GM21381 (cell line): ENCODE data around the gene UBE2I.

Source experiments
- ATAC-seq: cut with Tn5 transposase; IDR thresholded peaks from one replicate; pipeline ENCODE4 v1.9.1; 2021; ENCODE audit warnings: mild to moderate bottlenecking, moderate library complexity; ENCODE audit not compliant: unreplicated experiment

The UBE2I gene

DNA sequence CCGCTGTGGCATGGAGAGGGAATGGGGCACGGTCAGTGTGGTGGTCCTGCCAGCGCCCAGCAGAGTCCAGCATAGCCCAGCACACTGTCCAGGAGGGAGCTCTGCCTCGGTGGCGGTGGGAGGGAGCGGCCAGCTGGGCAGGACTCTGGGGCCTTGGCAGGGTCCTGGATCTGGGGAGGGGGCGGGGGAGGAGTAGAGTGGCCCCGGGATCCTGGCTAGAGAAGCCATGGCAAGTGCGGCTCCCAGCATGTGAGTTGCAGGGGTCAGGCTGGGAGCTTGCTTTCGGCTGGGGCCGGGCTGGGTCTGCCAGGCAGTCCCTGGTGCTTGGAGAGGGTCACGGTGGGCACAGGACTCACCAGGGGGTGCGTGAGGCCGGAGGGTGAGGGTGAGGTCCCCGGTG, 46.2 kb downstream of the UBE2I start:
- no peak for ATAC-seq

DNA sequence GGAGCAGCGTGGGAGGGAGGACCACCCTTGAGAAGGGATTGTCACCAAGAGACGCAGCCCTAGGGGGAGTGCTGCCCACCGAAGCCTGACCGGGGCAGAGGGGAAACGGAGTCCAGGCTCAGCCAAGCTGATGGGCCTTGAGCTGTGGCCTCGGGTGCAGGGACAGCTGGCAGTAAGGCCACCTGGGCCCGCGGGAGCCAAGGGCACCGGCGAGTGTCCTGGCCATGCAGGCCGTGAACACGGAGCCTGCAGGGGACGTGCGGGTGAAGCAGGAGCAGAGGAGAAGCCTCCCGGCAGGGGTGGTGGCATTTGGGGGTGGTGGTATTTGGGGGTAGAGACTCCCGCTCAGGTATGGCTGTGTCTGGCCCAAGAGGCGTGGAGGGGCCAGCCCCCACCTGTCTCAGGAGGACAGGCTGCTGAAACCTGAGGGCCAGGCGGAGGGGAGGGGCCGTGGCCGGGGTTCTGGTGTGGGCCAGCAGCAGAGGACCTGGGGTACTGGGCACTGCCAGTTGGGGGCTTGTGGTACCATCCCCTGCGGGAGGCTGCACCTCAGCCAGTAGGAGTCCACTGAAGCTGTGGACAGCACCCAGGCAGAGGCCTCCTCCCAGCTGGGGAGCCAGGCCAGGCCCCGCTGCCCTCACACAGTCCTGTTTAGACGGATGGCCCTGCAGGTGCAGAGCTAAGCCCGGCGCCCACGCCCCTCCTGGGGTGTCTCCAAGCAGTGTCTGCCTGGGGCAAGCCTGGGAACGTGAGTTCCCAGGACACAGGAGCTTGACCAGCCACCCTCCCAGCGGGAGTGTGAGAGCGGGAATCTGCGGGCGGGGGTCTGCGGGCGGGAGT, 46.8 kb downstream of the UBE2I start:
- no peak for ATAC-seq

DNA sequence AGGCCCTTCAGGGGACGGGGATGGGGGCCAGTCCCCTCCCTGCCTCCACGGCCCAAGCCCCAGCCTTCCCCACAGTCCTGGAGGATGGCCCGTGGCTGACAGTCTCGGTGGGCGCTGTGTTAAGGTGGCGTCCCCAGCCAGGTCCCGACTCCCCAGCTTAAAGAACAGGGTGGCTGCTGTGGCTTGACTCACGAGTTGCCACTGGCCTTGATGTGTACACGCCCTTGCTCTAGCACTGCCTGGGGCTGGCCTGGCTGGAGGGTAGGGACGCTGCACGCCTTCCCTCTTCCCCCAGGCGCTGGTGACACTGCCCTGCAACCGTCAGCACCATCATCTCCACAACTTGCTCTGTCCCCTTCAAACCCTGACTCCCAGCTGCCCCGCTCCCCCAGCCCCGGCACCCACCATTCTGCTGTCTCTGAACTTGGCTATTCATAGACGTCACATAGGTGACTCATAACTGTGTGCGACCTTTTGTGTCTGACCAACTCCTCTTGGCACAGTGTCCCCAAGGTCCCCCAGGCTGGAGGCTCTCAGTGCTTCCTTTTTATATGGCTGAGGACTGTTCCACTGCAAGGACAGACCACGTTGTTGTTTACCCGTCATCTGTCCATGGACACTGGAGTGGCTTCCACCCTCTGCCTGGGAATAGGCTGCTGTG, 48.6 kb downstream of the UBE2I start:
- ATAC-seq: no peak

DNA sequence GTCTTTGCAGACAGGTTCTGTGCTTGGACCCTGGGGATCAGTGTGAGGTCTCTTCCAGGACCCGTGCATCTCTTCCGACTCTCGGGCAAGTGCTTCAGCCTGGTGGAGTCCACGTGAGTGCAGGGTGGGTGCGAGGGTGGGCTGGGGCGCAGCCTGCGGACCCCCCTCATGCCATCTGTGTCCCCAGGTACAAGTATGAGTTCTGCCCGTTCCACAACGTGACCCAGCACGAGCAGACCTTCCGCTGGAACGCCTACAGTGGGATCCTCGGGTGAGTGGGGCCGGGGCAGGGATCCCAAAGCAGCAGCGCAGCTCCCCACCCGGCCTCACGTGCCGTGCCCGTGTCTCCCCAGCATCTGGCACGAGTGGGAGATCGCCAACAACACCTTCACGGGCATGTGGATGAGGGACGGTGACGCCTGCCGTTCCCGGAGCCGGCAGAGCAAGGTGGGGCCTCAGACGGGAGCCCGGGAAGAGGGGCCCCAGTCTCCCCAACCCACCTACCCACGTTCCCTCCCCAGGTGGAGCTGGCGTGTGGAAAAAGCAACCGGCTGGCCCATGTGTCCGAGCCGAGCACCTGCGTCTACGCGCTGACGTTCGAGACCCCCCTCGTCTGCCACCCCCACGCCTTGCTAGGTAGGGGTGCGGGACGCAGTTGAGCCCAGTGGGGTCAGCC, 52.4 kb downstream of the UBE2I start:
- no peak for ATAC-seq

DNA sequence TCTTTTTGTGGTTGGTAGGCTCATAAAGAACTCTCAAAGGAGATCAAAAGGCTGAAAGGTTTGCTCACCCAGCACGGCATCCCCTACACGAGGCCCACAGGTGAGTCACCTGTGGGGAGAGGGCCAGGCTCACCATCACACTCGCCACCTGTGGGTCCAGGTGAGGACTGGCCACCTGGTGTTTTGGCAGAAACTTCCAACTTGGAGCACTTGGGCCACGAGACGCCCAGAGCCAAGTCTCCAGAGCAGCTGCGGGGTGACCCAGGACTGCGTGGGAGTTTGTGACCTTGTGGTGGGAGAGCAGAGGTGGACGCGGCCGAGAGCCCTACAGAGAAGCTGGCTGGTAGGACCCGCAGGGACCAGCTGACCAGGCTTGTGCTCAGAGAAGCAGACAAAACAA, 53.4 kb downstream of the UBE2I start:
- ATAC-seq: no peak

DNA sequence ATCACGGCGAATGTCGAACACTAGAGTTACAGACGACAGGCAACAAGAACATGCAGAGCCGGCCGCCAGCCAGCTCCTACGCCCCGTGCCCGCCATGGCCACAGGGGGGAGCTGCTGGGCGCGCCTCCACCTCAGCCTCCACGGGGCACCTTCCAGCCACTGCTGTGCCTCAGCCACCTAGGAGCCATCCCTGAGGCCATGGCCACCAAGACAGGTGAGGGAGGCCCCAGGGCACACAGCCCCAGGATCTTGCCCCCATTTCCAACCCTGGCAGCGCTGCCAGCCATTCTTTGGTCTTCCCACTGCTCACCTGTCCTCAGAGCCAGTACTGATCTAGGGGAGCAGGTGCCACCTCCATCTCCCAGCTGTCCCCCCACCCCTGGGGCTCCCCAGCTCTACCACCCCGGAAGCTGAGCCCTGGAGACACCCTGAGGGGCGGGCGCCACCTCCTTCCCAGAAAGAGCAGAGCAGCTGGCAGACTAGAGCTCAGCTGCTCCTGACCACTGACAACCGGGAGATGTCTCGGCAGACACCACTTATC, 54.1 kb downstream of the UBE2I start:
- ATAC-seq: no peak

- ATAC-seq: no peak
Measured at GRCh38 chr16:1364510-1364909, 55.1 kb downstream of the UBE2I start.

GRCh38 chr16:1366060-1366711, 56.8 kb downstream of the UBE2I start:
- ATAC-seq: no peak

GRCh38 chr16:1366712-1367299, 57.4 kb downstream of the UBE2I start:
- no peak for ATAC-seq

- ATAC-seq: no peak
Measured at GRCh38 chr16:1367486-1368174, 58.2 kb downstream of the UBE2I start.

GRCh38 chr16:1371054-1371978, 61.9 kb downstream of the UBE2I start:
- no peak for ATAC-seq

GRCh38 chr16:1372292-1372950, 63.0 kb downstream of the UBE2I start:
- ATAC-seq: no peak

DNA sequence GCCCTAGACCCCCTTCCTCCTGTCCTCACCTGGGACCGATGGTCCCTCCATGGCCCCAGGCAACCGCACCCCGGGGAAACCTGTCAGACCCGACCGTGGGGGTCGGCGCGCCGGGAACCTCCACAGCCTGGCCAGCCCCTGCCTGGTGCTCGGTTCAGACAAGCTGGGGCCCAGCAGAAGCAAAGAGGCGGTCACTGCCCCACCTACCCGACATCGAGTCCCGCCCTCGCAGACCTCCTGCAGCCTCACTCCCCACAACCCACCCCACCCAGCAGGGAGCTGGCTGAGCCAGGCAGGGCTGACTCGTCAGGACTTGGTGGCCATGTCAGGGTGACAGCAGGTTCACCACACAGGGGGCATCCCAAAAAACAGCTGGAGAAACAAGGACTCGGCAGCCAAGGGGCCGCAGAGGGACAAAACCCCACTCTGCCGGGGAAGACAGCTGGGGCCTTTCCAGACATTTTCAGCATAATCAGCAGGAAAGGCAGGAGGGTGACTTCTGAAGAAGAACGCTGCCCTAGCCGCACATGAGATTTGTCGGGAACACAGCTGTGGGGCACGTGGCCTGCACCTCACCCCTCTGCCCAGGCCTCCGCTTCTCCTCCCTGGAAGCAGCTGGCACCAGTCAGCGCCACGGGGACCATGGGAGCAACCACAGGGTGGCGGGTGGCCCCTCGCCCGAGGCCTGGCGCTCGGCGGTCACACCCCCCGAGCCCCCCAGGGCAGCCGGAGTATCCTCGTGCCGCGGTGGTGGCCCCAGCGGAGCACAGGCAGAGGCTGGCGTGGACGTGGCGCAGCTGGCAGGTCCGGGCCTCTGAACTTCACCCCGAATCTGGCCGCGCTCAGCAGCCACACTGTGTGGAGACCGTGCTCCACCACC, 65.2 kb downstream of the UBE2I start:
- ATAC-seq: no peak

GRCh38 chr16:1375298-1375640, 65.8 kb downstream of the UBE2I start:
- ATAC-seq: no peak

DNA sequence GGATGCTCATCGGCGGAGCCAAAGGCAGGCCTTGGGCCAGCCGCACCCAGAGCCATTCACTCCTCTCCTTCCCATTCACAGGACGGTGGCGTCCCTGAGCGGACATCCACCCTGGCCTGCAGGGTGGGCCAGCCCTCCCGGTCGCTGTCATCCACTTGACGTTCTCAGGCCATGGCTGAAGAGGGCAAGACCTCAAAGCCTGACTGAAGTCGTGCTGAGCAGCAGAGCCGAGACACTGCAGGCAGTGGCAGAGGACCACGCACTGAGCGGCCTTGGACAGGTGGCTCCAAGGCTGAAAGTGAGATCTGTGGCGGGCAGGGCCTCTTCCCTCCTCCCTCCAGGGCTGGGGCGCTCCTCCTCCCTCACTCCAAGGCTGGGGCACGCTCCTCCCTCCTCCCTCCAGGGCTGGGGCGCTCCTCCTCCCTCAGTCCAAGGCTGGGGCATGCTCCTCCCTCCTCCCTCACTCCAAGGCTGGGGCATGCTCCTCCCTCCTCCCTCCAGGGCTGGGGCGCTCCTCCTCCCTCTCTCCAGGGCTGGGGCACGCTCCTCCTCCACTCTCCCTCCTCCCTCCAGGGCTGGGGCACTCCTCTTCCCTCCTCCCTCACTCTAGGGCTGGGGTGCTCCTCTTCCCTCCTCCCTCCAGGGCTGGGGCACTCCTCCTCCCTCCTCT, 66.4 kb downstream of the UBE2I start:
- ATAC-seq: no peak
